Calu3 (cell line): ENCODE data around the gene C8G. TPM values are rescaled to one million over a fixed set of nuclear protein-coding genes. Genes with fewer than 3 reads are reported as not detected.

Experiments used
- BruUV-seq: library from RNA; stranded (reverse); fragments of 400-500 nt; replicated peaks from 2 replicates; lab custom pipeline; 2021; lab: Mats Ljungman, UMichigan
- CTCF ChIA-PET: fragments of 300-600 bp; sonication (Branson Sonifier 250); formaldehyde crosslinking; loops from one replicate; lab custom pipeline; 2022; ENCODE audit warnings: antibody characterized with exemption; lab: Charles Lee
- DNase-seq: peaks from one replicate; pipeline ENCODE4 v3.0.0; 2022
- H3K27ac Mint-ChIP-seq: one replicate; pipeline ENCODE4 v1.8.0; 2022; ENCODE audit warnings: mixed read lengths; ENCODE audit not compliant: unreplicated experiment
- H3K27me3 Mint-ChIP-seq: one replicate; pipeline ENCODE4 v1.8.0; 2022; ENCODE audit warnings: mixed read lengths; ENCODE audit not compliant: unreplicated experiment
- H3K36me3 Mint-ChIP-seq: one replicate; pipeline ENCODE4 v1.8.0; 2022; ENCODE audit warnings: mild to moderate bottlenecking, moderate library complexity, mixed read lengths; ENCODE audit not compliant: insufficient read depth, unreplicated experiment
- H3K4me1 Mint-ChIP-seq: one replicate; pipeline ENCODE4 v1.8.0; 2022; ENCODE audit warnings: mild to moderate bottlenecking, low read depth, mixed read lengths; ENCODE audit not compliant: unreplicated experiment
- H3K4me3 Mint-ChIP-seq: one replicate; pipeline ENCODE4 v1.8.0; 2022; ENCODE audit warnings: mild to moderate bottlenecking, low read depth, moderate library complexity, mixed read lengths; ENCODE audit not compliant: unreplicated experiment
- H3K9me3 Mint-ChIP-seq: one replicate; pipeline ENCODE4 v1.8.0; 2022; ENCODE audit warnings: low read depth, mixed read lengths; ENCODE audit not compliant: unreplicated experiment
- CTCF ChIP-seq: fragments of 200-600 bp; IDR thresholded peaks from one replicate; pipeline ENCODE4 v1.8.0; 2022; ENCODE audit warnings: antibody characterized with exemption; ENCODE audit not compliant: unreplicated experiment
- intact Hi-C: fragments of 100-400 bp; cut with micrococcal nuclease; formaldehyde crosslinking; loops from one replicate; pipeline ENCODE4 v1.10.0; 2022; ENCODE audit not compliant: unreplicated experiment
- total RNA-seq: library from RNA; stranded (reverse); gene quantifications from 2 replicates; pipeline ENCODE4 v1.2.3, GENCODE V29; 2022

Gene C8G
- total RNA-seq, 1 experiment from 2014 or later, result 3.9 TPM

GRCh38 chr9:136995772-136996311 is 50.8 kb downstream of the C8G start:
- no peak for DNase-seq
- Mint-ChIP-seq H3K9me3 (no peaks in the 10 kb centered on the region), H3K36me3 (peaks cover 24% of the 10 kb centered on the region), H3K4me3 (no peak overlapping the region), H3K4me1 (peaks cover 11% of the 10 kb centered on the region), H3K27me3 (no peaks in the 10 kb centered on the region), H3K27ac (no peak overlapping the region)
- BruUV-seq, result no TSS peak
- no peak for TF ChIP-seq CTCF
- intact Hi-C loops, result no loop called here
- CTCF ChIA-PET, result interaction anchor here (1.0 to 1.6 kb wide), 2 partner anchors 17 to 46 kb away, joined by 4 to 8 read pairs; no protein-coding TSS in a partner anchor

Other genes with a start within 250 kb of the C8G start
- gene DIPK1B, start 232.7 kb upstream of the C8G start, total RNA-seq, result 4.0 TPM in 2 replicates
- gene LCN10, start 202.3 kb upstream of the C8G start, total RNA-seq, result 0.33 and 1.9 TPM in 2 replicates
- gene LCN6, start 196.7 kb upstream of the C8G start, total RNA-seq, result not detected in 2 replicates
- not detected in 2 replicates for gene LCN8, start 187.0 kb upstream of the C8G start, total RNA-seq
- gene LCN15, start 180.7 kb upstream of the C8G start, total RNA-seq, result not detected in 2 replicates
- 64.1 and 75.8 TPM in 2 replicates for gene TMEM141, start 153.9 kb upstream of the C8G start, total RNA-seq
- 0.38 TPM in 1 of 2 replicates, not detected in the other for gene CCDC183, start 148.9 kb upstream of the C8G start, total RNA-seq
- 68.9 and 72.4 TPM in 2 replicates for gene RABL6, start 137.3 kb upstream of the C8G start, total RNA-seq
- gene AJM1, start 102.8 kb upstream of the C8G start, total RNA-seq, result 2.9 and 3.2 TPM in 2 replicates
- gene PHPT1, start 95.8 kb upstream of the C8G start, total RNA-seq, result 44.1 and 48.7 TPM in 2 replicates
- 3.1 and 3.6 TPM in 2 replicates for gene MAMDC4, start 92.9 kb upstream of the C8G start, total RNA-seq
- 233 and 238 TPM in 2 replicates for gene EDF1, start 78.9 kb upstream of the C8G start, total RNA-seq
- 47.8 and 50.5 TPM in 2 replicates for gene TRAF2, start 58.7 kb upstream of the C8G start, total RNA-seq
- gene FBXW5, start 505 bp upstream of the C8G start, total RNA-seq, result 49.9 and 50.8 TPM in 2 replicates
- 3.8 and 3.9 TPM in 2 replicates for gene LCN12, start 7.0 kb downstream of the C8G start, total RNA-seq
- not detected in 2 replicates for gene PTGDS, start 32.3 kb downstream of the C8G start, total RNA-seq
- gene LCNL1, start 37.8 kb downstream of the C8G start, total RNA-seq, result 0.22 TPM in 1 of 2 replicates, not detected in the other
- gene PAXX, start 47.2 kb downstream of the C8G start, total RNA-seq, result 38.3 and 43.7 TPM in 2 replicates
- gene CLIC3, start 51.3 kb downstream of the C8G start, total RNA-seq, result 0.35 and 0.91 TPM in 2 replicates
- gene ABCA2, start 83.0 kb downstream of the C8G start, total RNA-seq, result 47.6 and 50.7 TPM in 2 replicates
- gene FUT7, start 86.8 kb downstream of the C8G start, total RNA-seq, result not detected in 2 replicates
- gene NPDC1, start 100.9 kb downstream of the C8G start, total RNA-seq, result 65.2 and 78.6 TPM in 2 replicates
- gene ENTPD2, start 108.8 kb downstream of the C8G start, total RNA-seq, result 3.8 and 5.8 TPM in 2 replicates
- gene SAPCD2, start 125.3 kb downstream of the C8G start, total RNA-seq, result 38.4 and 41.1 TPM in 2 replicates
- gene UAP1L1, start 132.3 kb downstream of the C8G start, total RNA-seq, result 9.1 and 10.8 TPM in 2 replicates
- 61.4 and 65.6 TPM in 2 replicates for gene MAN1B1, start 141.7 kb downstream of the C8G start, total RNA-seq
- gene DPP7, start 169.5 kb downstream of the C8G start, total RNA-seq, result 51.6 and 76.8 TPM in 2 replicates
- 0.24 and 0.54 TPM in 2 replicates for gene GRIN1, start 193.9 kb downstream of the C8G start, total RNA-seq
- 0.52 and 0.98 TPM in 2 replicates for gene LRRC26, start 224.8 kb downstream of the C8G start, total RNA-seq
- not detected in 2 replicates for gene TMEM210, start 226.8 kb downstream of the C8G start, total RNA-seq
- 49.4 and 51.4 TPM in 2 replicates for gene ANAPC2, start 243.3 kb downstream of the C8G start, total RNA-seq
- 41.9 and 44.1 TPM in 2 replicates for gene SSNA1, start 243.4 kb downstream of the C8G start, total RNA-seq